GM18861 (cell line): ENCODE data around the gene SLC27A3.
"Not testable (repeated sequence)": the region's sequence is repeated elsewhere in the genome, so short reads cannot be mapped to it uniquely, and the experiment has no call there.

Experiments used
- ATAC-seq: cut with Tn5 transposase; IDR thresholded peaks from one replicate; pipeline ENCODE4 v1.9.1; 2021; ENCODE audit not compliant: unreplicated experiment

The SLC27A3 gene

DNA sequence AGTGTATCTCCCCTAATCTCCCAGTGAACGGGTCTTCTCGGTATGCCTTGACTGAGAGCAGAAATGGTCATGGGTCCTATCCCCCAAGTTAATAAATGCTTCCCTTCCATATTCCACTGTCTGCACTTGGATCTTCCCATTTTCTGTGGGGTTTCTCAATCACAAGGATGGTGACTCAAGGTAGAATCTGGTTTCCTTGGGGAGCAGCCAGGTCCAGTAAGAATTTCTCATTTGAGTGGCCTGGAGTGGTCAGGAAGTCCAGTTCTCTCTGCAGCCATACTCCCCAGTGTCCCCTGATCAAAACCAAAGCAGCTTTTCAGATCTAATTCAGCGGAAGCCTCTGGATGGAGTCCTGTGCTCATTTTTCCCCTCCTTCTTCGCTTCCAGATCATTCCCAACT lies 14.8 kb upstream of the SLC27A3 start:
- no peak for ATAC-seq

- no peak for ATAC-seq
These were observed 11.6 kb upstream of the SLC27A3 start for GRCh38 chr1:153763365-153764225.

DNA sequence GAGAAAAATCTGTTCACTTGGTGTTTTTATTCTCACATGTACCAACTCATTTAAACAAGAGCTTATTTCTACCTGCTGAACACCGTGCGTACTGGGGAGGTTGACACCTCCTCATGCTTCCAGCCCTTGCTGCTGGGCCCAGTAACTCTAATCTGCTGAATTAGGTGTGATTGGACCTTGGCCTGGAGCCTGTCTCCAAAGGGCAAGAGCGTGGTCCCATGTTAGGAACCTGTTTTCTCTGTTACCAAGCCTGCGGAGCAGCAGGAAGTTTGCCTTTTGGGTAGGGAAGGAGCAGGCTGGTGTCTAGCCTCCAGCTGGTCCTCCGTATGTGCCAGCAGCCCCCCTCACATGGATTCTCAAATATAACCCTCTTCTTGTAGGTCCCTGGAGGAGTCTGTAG lies 10.9 kb upstream of the SLC27A3 start:
- ATAC-seq: no peak

DNA sequence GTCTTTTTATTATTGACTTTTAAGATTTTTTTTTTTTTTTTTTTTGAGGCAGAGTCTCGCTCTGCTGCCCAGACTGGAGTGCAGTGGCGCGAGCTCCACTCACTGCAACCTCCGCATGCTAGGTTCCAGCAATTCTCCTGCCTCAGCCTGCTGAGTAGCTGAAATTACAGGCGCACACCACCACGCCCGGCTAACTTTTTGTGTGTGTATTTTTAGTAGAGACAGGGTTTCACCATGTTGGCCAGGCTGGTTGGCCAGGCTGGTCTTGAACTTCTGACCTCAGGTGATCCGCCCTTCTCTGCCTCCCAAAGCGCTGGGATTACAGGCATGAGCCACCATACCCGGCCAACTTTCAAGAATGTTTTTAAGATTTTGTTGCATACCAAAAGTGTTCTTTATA lies 8.5 kb upstream of the SLC27A3 start:
- not testable (repeated sequence) for ATAC-seq

DNA sequence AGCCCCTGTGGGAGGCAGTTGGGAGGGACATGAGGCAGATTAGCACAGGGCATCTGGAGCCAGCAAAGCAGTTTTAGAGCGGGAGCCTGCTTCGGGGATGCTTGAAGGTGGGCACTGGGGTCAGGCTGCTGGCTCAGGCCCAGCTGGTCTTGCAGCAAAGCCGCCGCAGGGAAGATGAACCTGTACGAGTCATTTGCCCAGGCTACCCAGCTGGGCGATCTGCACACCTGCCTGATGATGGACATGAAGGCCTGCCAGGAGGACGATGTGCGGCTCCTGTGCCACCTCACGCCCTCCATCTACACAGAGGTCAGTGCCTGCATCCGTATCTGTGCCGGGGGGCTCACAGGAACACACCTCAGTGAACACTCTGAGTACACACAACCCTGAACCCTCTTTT lies 7.7 kb upstream of the SLC27A3 start:
- ATAC-seq: no peak

DNA sequence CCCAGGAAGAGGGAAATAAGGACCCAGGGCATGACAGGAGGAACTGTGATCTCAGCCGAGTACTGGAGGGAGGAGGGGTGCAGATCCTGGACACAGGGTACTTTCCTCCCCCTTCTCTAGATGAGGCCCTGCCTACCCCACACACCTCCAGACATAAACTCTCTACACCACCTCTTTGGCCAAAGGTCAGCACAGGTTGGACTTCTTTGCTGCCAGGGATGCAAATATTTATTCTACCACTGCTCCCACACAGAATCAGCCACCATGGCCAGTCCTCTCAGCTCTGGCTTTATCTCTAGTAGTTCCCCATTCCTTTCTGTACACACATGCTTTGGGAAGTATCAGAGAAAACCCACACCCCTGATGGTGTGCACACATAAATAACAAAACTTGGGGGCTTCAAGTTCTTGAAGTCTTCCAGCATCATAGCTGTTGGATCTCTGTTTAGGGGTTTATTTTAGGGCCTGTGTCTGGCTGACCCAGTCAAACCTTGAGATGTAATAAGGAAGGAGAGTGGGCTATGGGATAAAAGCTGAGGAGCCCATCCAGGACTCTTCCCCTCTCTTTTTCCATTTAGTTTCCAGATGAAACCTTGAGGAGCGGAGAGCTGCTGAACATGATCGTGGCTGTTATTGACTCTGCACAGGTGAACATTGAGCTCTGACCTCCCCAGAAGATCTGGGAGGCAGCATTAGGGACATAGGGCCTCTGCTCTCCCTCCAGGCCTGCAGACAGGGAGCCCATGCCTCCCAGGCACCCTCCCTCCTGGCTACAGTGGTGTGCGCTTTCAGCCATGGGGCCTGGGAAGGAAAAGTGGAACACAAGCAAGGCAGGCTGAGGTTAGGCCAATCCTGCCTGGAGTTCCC lies 6.7 kb upstream of the SLC27A3 start:
- no peak for ATAC-seq

DNA sequence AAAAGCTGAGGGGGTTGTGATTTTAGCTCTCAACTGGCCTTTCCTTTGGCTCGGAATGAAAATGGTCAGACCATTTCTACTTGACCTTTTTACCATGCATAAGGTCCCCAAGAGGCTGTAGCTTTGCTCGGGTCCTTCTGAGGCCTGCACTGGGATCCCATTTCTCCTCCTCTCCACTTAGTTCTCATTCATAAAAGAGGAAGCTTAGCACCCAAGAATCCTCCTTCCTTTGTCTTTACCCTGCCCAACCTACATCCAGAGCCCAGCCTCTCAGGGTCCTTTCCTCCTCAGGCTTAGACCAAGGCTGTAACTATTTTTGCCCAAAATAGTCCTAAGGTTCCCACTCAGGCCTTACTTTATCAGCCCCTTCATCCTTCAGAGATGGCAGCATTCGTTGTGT lies 6.0 kb upstream of the SLC27A3 start:
- ATAC-seq: no peak

- no peak for ATAC-seq
These were observed 4.4 kb upstream of the SLC27A3 start for GRCh38 chr1:153770797-153771196.

DNA sequence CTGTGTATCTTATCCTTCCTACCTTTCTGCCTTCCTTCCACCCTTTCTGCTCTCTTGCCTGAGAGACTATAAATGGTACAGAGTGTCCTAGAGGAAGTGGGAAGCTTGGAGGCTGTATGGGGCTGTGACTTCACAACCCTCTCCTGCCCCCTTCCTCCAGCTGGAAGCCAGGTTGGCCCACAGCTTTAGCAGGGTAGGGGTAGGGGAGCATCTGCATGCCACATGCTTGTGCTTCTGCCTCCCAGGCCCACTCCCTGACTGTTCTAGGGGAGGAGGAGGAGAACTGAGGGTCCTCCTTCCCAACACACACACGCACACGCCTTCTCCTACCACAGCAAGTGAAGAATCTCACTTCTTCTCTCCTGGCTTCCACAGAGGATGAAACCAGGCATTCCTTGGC lies 3.9 kb upstream of the SLC27A3 start:
- no peak for ATAC-seq

DNA sequence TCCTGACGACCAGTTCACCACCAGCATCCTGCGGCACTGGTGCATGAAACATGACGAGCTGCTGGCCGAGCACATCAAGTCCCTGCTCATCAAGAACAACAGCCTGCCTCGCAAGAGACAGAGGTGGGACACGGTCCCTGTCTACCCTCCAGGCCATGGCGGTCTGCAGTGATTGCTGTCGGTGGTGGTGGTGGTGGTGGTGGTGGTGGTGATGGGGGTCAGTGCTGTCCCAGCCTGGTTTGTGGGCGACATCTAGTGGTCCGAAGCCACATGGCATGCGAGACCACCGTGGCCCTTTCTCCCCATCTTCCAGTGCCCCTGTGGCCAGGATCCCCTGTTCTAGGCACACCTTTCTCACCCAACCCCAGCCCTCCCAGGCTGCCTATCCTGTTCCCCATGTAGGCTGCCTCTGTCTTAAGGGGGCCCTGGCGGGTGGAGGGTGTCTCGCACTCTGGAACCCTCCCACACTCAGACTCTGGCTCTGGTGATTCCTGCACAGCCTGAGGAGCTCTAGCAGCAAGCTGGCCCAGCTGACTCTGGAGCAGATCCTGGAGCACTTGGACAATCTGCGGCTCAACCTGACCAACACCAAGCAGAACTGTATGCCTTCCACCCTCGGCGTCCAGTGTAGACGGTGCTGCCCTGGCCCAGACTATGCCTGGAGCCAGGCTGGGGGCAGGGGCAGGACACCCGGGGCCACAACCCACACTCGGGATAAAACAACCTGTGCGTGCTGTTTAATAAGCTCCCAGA lies 3.2 kb upstream of the SLC27A3 start:
- ATAC-seq: no peak

GRCh38 chr1:153773096-153773921 lies 1.9 kb upstream of the SLC27A3 start:
- no peak for ATAC-seq

- no peak for ATAC-seq
These were observed 1.1 kb upstream of the SLC27A3 start for GRCh38 chr1:153774026-153774595.

DNA sequence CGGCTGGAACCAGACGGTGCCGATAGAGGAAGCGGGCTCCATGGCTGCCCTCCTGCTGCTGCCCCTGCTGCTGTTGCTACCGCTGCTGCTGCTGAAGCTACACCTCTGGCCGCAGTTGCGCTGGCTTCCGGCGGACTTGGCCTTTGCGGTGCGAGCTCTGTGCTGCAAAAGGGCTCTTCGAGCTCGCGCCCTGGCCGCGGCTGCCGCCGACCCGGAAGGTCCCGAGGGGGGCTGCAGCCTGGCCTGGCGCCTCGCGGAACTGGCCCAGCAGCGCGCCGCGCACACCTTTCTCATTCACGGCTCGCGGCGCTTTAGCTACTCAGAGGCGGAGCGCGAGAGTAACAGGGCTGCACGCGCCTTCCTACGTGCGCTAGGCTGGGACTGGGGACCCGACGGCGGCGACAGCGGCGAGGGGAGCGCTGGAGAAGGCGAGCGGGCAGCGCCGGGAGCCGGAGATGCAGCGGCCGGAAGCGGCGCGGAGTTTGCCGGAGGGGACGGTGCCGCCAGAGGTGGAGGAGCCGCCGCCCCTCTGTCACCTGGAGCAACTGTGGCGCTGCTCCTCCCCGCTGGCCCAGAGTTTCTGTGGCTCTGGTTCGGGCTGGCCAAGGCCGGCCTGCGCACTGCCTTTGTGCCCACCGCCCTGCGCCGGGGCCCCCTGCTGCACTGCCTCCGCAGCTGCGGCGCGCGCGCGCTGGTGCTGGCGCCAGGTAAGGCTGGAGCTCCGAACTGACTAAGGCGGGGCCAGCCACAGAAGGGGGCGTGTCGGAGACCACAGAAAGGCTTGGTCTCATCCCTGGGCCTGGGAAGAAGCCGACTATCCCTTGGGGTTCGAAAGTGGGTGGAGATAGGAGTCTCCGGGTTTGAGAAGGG lies 486 bp downstream of the SLC27A3 start:
- peak; percentile 49 for ATAC-seq

GRCh38 chr1:153776352-153776751 lies 1.1 kb downstream of the SLC27A3 start:
- ATAC-seq: no peak

DNA sequence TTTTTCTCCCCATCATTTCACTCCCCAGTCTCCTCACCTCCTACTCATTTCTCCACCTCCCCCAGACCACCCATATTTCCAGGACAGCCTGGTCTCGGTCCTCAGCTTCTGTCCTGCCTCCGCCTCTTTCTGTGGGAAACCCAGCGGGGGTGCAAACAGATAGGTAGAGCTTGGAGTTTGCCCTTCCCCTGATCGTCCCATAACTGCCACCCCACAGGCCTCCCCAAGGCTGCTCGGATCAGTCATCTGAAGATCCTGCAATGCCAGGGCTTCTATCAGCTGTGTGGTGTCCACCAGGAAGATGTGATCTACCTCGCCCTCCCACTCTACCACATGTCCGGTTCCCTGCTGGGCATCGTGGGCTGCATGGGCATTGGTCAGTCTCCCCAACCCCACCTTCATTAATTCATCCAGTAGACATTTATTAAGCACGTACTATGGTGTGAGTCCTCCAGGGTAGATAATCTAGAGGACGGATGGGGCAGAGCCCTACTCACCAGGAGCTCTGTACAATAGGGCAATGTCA lies 1.7 kb downstream of the SLC27A3 start:
- ATAC-seq: no peak

DNA sequence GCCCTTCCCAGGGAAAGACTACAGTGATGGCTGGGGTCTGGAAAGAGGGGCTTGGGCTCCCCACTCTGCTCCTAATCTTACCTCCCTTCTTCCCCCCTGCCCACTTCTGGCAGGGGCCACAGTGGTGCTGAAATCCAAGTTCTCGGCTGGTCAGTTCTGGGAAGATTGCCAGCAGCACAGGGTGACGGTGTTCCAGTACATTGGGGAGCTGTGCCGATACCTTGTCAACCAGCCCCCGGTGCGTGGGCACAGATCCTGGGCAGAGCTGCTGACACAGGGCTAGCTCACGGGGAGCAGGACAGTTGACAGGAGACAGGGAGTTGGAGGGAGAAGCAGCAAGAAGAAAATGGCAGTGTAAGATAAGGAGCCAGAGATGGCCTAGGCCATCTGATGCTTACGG lies 2.4 kb downstream of the SLC27A3 start:
- ATAC-seq: no peak

- no peak for ATAC-seq
These were observed 3.0 kb downstream of the SLC27A3 start for GRCh38 chr1:153778051-153778823.

- ATAC-seq: no peak
These were observed 3.8 kb downstream of the SLC27A3 start for GRCh38 chr1:153778824-153779519.
